Fibroblast of villous mesenchyme (primary cell): ENCODE data around the gene TMED9. TPM values are rescaled to one million over a fixed set of nuclear protein-coding genes. Genes with fewer than 3 reads are reported as not detected.

Experiments
- DNase-seq: peaks from one replicate; pipeline ENCODE4 v3.0.0-alpha.2; 2010; ENCODE audit warnings: low read depth
- H3K4me3 ChIP-seq: 2 replicates; pipeline ENCODE4 v1.5.1; 2011; ENCODE audit warnings: low read depth, mild to moderate bottlenecking, low read length
- total RNA-seq: library from RNA; depleted of rRNA; stranded (reverse); fragments of >200 nt; gene quantifications from 2 replicates; pipeline ENCODE4 v1.2.3, GENCODE V29; 2012
- TF ChIP-seq, protein P1 (sequence below): IDR thresholded peaks from 2 replicates; pipeline ENCODE4 v1.5.1; 2012; ENCODE audit warnings: low read depth, mild to moderate bottlenecking, low read length; ENCODE audit not compliant: insufficient read depth

The TMED9 gene
- total RNA-seq, 1 donor = 130 TPM

DNA sequence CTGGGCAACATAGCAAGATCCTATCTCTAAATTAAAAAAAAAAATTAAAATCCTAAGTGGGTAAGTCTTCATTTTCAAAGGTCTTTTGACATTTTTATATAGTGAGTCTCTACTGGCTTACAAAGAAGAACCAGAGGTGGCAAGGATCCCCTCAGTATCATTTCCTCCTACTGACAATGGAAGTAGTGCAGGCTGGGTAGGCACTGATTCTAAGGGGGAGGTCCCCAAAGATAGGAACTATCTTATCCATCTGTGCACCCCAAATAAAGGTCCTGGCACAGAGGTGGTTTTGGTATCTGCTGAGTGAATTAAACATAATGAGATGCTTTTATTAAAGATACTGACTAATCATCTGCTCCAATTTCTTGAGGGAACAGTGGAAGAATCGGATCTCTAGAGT, 41.9 kb upstream of the TMED9 start:
- DNase-seq = no peak

DNA sequence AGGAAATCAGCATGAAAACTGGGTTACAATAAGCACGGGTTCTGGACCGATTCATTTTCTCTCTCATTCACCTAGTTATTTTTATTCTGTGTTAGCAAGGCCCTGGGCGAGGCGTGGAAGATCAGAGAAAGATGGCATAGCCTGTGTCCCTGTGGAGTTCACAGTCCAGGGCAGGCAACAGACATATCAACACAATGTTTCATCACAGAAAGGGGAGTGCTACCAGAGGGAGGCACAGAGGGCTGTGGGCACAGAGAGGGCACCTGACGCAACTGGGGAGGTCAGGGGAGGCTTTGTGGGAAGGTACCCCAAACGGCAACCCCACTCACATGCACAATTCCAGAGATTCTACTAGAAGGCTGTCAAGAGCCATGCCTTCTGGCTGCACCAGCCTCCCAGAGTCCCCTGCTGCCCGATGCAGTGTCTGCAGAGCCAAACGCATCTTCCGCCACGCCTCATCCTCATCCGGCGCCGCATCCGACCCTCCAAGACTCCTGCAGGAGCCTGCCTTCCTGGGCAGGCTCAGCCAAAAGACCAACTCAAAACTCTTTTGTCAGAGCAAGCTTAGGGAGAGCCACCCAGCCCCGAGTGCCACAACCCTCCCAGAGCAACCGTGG, 39.1 kb upstream of the TMED9 start:
- TF ChIP-seq, protein P1, sequence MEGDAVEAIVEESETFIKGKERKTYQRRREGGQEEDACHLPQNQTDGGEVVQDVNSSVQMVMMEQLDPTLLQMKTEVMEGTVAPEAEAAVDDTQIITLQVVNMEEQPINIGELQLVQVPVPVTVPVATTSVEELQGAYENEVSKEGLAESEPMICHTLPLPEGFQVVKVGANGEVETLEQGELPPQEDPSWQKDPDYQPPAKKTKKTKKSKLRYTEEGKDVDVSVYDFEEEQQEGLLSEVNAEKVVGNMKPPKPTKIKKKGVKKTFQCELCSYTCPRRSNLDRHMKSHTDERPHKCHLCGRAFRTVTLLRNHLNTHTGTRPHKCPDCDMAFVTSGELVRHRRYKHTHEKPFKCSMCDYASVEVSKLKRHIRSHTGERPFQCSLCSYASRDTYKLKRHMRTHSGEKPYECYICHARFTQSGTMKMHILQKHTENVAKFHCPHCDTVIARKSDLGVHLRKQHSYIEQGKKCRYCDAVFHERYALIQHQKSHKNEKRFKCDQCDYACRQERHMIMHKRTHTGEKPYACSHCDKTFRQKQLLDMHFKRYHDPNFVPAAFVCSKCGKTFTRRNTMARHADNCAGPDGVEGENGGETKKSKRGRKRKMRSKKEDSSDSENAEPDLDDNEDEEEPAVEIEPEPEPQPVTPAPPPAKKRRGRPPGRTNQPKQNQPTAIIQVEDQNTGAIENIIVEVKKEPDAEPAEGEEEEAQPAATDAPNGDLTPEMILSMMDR = no peak
- peak; percentile 31 for DNase-seq

More for the DNA sequence above, 41.9 kb upstream of the TMED9 start:
- no peak overlapping the region for H3K4me3 ChIP-seq
- TF ChIP-seq, protein P1 = no peak

DNA sequence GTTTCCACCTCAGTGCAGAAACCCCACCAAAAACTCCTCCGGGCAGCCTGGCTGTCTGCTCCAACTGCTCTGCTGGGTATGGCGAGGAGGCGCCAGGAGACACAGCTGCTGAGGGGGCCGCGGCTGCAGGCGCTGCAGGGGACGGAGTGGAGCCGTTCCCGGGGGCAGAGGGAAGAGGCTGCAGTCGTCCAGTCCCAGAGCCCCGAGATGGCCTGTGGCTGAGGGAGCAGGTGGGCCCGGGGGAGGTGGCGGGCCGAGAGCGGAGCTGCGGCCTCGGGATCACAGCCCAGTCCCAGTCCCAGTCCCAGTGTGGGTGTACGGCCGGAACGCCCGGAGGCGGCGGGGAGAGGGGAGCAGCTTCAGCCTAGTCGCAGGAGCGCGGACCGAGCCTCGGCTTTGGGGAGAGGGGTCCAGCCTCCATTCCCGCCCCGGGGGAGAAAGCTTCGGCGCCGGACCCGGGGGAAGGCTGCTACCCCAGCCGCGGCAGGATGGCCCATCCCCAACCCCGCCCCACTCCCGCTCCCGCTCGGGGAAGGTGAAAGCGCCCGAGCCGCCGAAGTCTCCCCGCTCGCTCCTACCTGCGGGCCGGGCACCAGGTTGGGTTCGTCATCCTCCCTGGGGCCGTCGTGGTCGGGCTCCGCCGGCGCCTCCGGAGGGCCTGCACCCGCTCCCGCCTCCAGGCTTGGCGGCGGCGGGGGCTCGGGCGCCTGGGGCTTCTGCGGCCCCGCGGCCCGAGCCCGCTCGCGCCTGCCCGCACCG, 38.2 kb upstream of the TMED9 start:
- TF ChIP-seq, protein P1 = no peak
- DNase-seq = no peak

More for the DNA sequence above, 39.1 kb upstream of the TMED9 start:
- H3K4me3 ChIP-seq = peak overlapping the region; percentile 89

DNA sequence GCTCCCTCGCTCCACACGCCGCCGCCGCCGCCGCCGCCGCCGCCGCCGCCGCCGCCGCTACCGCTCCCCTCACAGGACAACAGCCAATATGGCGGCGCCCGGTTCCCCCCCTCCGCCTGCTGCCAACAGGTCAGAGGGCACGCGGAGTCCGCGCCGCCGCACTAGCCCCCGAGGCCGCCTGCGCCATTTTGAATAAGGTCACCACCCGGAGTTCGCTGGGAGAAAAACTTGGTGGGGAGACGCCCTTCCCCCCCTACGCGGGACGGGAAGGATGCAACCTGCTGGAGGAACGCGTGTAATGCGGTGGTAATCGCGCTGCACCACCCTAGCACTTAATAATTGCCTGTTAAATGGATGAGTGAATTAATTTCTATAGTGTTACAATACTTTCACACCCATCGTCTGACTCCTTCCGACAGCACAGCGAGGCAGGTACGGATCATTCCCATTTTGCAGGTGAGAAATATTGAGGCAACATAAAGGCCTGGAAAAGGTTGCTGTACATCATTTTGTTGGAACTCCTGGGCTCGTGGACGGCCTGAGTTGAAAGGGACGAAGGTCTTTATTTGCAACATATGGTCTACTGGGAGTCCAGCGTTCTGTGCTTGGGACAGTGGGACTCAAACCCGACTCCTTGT, 37.4 kb upstream of the TMED9 start, which contains the start of gene FAM193B:
Gene FAM193B (minus strand): TSS at position 90 of the 638 bp plus-strand sequence. CDS start 105 bp downstream, outside the sequence.
- TF ChIP-seq, protein P1 = peak; percentile 26
- H3K4me3 ChIP-seq = peak within 1 kb of the TSS; percentile 89
- peak; percentile 92 for DNase-seq

More for the DNA sequence above, 38.2 kb upstream of the TMED9 start:
- H3K4me3 ChIP-seq = peak overlapping the region; percentile 89

DNA sequence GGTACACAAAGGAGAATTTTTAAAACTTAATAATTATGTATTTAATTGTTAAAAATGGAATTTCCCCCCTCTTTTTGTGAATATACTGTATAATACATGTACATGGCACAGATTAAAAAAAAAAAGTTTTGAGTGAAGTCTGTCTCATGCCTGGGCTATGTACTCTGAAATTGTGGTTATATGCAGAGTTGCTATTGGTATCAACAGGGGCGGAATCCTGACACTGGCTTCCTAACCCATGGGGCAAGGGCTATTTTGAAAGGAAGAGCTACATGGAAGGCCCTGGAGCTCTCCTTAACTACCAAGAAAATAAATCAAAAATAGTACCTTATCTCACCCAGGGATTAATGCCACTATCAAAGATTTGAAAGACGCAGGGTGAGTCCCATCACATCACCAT, 36.8 kb upstream of the TMED9 start:
- DNase-seq = no peak
- peak overlapping the region; percentile 89 for H3K4me3 ChIP-seq
- TF ChIP-seq, protein P1 = no peak

DNA sequence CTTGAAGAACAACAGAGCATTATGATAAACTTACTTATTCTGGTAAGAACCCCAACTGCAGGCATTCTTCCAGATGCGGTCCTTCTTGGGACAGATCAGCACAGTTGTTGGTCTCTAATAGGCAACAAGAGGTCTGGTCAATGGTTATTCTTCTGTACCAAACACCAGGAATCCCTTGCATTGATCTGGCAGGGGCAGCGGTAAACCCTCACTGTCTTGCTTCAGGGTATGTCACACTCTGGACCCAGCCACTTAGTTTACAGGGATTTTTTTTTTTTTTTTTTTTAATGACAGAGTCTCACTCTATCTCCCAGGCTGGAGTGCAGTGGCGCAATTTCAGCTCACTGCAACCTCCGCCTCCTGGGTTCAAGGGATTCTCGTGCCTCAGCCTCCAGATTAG, 36.3 kb upstream of the TMED9 start:
- TF ChIP-seq, protein P1 = no peak

More for the DNA sequence above, 36.3 kb upstream of the TMED9 start:
- DNase-seq = no peak
- no peak overlapping the region for H3K4me3 ChIP-seq
